WERI-Rb-1 (cell line): ENCODE measurements around the gene CNTD1.

Experiments used
- DNase-seq: peaks from one replicate; pipeline ENCODE4 v3.0.0-alpha.2; 2020
- H3K27ac ChIP-seq: fragments of 250-450 bp; sonication (Bioruptor Pico); 2 replicates; pipeline ENCODE4 v1.5.1; 2020; ENCODE audit warnings: mild to moderate bottlenecking, moderate library complexity
- H3K27me3 ChIP-seq: fragments of 250-450 bp; sonication (Bioruptor Pico); 2 replicates; pipeline ENCODE4 v1.5.1; 2021; ENCODE audit warnings: mild to moderate bottlenecking, low read depth, moderate library complexity; ENCODE audit not compliant: insufficient read depth, severe bottlenecking
- H3K36me3 ChIP-seq: fragments of 250-450 bp; sonication (Bioruptor Pico); 2 replicates; pipeline ENCODE4 v1.5.1; 2020; ENCODE audit warnings: mild to moderate bottlenecking, moderate library complexity
- H3K4me3 ChIP-seq: 2 replicates; pipeline ENCODE4 v1.5.1; 2011; ENCODE audit warnings: low read depth, mild to moderate bottlenecking, control low read depth, low read length
- H3K9me3 ChIP-seq: fragments of 250-450 bp; sonication (Bioruptor Pico); 2 replicates; pipeline ENCODE4 v1.5.1; 2021; ENCODE audit warnings: mild to moderate bottlenecking, moderate library complexity; ENCODE audit not compliant: severe bottlenecking
- TF ChIP-seq, protein P1 (sequence below): IDR thresholded peaks from 2 replicates; pipeline ENCODE4 v1.5.1; 2011; ENCODE audit warnings: low read depth, mild to moderate bottlenecking, control low read depth, inconsistent platforms, low read length

Gene CNTD1

DNA sequence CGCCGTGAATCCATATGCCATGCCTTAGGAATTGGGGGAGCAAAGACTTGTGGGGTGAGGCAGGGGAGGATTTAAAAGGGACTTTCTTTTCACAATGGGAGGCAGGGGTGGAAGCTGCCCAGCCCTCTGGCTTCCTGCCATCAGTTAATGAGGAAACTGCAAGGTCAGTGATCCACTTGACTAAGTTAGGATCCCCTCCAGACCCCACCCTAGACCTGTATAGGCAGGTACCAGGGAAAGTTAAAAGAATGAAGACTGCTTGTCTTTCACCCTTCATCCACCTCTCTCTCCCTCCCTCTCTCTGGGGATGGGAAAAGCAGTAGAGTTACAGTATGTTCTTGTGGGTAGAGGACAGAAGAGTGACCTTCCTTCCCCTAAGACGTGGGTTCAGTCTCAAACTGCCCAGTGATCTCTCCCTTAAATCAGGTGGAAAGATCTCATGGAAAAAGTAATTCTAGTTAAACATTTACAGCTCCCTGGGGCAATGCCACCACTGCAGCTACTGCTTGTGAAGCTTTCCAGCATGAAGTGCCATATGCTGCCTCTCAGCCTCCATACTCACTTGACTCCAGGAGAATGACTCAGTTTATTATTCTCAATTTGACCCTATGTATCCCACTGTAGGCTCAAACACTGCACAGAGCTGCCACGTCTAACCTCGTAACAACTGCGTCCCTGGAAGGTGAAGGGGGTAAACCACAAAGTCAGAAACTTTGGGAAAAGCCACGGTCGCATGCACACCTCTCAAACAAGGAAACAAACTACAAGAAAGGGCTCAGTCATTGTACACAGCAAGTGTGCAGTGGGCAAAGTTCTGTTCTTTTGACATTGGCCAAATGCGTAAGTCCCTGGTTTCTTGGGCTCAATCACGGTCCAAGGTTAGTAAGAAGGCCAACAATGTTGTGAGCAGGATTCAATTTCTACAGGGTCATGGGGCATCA is 1.3 kb upstream of the CNTD1 start:
- peaks cover 18% of the 10 kb centered on the region for H3K36me3 ChIP-seq
- DNase-seq, result no peak
- H3K4me3 ChIP-seq, result peak overlapping the region; percentile 94
- H3K27ac ChIP-seq, result no peak overlapping the region
- H3K9me3 ChIP-seq, result peaks cover 8% of the 10 kb centered on the region
- H3K27me3 ChIP-seq, result no peaks in the 10 kb centered on the region
- TF ChIP-seq, protein P1, sequence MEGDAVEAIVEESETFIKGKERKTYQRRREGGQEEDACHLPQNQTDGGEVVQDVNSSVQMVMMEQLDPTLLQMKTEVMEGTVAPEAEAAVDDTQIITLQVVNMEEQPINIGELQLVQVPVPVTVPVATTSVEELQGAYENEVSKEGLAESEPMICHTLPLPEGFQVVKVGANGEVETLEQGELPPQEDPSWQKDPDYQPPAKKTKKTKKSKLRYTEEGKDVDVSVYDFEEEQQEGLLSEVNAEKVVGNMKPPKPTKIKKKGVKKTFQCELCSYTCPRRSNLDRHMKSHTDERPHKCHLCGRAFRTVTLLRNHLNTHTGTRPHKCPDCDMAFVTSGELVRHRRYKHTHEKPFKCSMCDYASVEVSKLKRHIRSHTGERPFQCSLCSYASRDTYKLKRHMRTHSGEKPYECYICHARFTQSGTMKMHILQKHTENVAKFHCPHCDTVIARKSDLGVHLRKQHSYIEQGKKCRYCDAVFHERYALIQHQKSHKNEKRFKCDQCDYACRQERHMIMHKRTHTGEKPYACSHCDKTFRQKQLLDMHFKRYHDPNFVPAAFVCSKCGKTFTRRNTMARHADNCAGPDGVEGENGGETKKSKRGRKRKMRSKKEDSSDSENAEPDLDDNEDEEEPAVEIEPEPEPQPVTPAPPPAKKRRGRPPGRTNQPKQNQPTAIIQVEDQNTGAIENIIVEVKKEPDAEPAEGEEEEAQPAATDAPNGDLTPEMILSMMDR, result no peak

DNA sequence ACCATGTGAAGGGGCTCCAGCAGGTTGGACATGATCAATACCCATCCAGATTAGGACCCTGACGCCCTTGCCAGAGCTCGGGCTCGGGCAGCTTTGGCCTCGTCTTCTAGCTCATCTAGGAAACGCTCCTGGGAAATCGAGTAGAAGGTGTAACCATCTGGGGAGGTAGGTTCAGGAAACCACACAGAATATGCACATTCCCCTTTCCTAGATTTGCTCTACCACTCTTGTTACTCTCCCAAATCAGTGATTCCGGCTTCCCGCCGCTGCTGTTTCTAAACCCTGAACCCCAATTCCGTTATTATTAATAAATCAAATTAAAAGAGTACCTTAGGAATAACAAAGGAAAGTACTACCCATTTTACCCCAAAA is 664 bp upstream of the CNTD1 start:
- TF ChIP-seq, protein P1, result no peak
- H3K36me3 ChIP-seq, result peaks cover 18% of the 10 kb centered on the region
- H3K4me3 ChIP-seq, result peak overlapping the region; percentile 94
- H3K27ac ChIP-seq, result peak overlapping the region; percentile 71
- no peaks in the 10 kb centered on the region for H3K27me3 ChIP-seq
- DNase-seq, result no peak
- H3K9me3 ChIP-seq, result peaks cover 8% of the 10 kb centered on the region

DNA sequence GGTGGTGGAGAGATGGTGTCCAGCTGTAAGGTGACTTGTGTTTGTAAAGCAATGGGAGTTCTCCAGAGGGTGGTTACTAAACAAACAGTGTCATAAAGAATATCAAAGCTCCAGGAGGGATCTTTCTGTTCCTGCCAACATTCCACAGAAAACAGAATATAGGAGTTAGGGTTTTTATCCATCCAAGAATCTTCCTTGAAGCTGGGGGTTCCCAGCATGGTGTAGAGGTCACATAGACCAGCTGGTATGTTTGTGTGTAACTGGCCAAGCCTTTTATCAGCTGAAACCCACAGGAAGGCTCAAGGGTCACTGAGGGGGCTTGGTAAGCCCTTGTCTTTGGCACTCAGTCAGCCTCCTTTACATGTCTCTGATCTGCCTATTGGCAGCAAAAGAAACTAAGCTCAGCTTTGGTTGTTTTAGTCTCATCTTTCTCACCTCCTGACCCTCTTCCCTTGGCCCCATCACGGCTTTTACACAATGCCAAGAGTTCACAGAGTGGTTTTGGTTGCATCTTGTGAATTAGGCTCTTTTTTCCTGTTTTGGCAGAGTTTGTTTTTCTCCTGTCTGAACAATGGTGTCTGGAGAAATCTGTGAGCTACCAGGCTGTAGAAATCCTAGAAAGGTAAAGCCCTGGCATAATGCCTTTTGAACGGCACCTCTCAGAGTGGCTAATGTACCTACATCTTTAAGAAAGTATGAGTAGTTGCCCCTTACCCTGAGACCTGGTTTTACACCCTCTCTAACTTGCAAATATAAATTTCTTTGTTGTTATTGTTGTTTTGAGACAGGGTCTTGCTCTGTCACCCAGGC is 4.6 kb downstream of the CNTD1 start:
- H3K27me3 ChIP-seq, result no peaks in the 10 kb centered on the region
- no peak for DNase-seq
- peaks cover 8% of the 10 kb centered on the region for H3K9me3 ChIP-seq
- TF ChIP-seq, protein P1, result no peak
- H3K36me3 ChIP-seq, result no peaks in the 10 kb centered on the region
- H3K27ac ChIP-seq, result no peak overlapping the region
- no peak overlapping the region for H3K4me3 ChIP-seq

DNA sequence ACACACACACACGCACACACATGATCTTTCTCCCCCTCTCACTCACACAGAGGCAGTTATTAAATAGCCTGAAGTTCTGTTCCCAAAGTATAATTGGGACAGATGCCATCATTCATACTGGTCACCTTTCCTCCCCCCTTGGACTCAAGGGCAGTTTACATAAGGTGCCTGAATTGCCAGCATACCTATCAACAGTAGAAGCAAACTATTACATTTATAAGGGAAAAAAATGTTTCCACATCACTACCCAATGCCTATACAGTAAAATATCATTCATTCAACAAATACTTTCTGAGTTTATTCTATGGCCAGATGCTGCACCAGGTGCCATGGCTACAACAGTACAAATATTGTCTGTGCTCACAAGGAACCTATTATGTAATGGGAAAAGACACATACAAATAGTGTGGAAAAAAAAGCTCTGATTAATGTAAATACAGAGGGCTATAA is 6.3 kb downstream of the CNTD1 start:
- Histone ChIP-seq H3K4me3 (no peak overlapping the region), H3K9me3 (no peaks in the 10 kb centered on the region), H3K27me3 (no peaks in the 10 kb centered on the region), H3K27ac (no peak overlapping the region), H3K36me3 (peaks cover 11% of the 10 kb centered on the region)
- TF ChIP-seq, protein P1, result no peak
- no peak for DNase-seq

DNA sequence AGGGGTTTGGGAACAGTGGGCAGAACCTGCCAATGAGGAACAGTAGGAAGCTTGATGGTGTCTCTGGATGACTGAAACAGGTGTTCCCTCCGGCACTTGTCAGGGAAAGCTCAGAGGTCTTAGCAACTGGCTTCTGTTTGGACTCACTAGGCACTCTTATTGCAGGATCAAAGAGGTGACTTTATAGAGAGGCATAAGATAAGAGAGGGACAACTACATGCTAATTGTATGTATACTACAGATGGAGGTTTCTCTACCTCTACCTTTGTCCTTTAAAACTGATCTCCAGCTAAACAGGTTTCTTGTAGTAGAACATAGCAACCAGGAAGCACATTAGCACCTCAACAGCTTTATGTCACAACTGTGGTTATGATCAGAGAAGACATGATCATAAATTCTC is 7.6 kb downstream of the CNTD1 start:
- DNase-seq, result no peak
- TF ChIP-seq, protein P1, result no peak
- Histone ChIP-seq H3K27me3 (no peaks in the 10 kb centered on the region), H3K9me3 (no peaks in the 10 kb centered on the region), H3K4me3 (no peak overlapping the region), H3K36me3 (peaks cover 24% of the 10 kb centered on the region), H3K27ac (no peak overlapping the region)
